GM18505 (cell line): ENCODE data around the gene RAPGEF6.
"Not testable (repeated sequence)": the region's sequence is repeated elsewhere in the genome, so short reads cannot be mapped to it uniquely, and the experiment has no call there.

ENCODE experiments used
- ATAC-seq: cut with Tn5 transposase; IDR thresholded peaks from one replicate; pipeline ENCODE4 v1.9.1; 2021; ENCODE audit not compliant: unreplicated experiment
- POLR2A ChIP-seq: IDR thresholded peaks from 4 replicates; pipeline ENCODE4 v1.6.1; 2011; ENCODE audit warnings: borderline replicate concordance; ENCODE audit not compliant: insufficient read depth, insufficient read length; ENCODE audit errors: extremely low read depth

The RAPGEF6 gene

DNA sequence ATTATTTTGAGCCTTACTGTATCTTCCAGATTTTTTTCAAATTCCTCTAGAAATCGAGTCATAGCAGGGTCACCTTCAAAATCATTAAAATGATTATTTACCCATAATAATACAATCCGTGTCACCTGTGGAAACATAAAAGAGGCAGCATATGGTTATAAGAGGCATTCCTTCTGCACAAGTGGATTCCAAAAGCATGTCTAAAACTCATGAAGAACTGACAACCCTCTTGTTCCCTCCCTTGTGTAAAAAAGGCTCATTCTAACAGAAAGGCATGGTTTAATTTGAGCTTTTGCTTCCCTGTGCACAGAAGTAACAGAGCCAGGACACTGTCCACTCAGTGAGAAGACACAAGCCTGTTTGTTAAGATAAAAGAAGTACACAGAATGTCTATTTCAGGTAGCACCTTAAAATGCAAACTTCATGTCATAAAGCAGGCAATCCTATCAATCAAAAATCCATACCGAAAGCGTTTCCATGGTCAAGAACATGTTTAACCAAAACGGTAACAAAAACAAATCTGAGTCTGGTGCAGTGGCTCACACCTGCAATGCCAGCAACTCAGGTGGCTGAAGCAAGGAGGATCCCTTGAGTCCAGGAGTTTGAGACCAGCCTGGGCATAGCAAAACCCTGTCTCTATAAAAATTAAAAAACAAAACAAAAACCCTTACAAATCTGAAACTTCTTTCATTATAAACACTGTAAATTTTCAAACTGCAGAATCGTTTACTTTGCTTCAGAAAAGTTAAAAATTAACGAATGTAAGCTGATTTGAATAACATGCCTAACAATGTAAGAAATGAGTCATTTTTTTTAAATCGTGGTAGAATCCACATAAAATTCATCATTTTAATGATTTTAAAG is 139.3 kb downstream of the RAPGEF6 start:
- ATAC-seq, result peak; percentile 23
- no peak for TF ChIP-seq POLR2A

DNA sequence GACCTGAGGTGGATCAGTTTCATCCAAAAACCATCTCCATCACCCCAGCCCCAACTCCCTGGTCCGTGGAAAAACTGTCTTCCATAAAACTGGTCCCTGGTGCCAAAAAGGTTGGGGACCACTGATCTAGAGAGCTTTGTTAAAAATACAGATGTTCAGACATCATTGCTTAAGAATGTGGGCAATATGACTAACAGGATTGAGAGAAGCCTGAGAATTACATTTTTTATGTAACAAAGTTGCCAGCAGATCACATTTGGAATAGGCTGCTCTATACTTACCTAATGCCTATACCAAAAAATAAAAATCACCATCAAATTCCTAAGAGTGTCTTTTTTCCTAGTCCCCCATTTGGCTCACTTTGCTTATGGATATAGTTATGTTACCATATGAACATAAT is 143.3 kb downstream of the RAPGEF6 start:
- no peak for ATAC-seq
- no peak for TF ChIP-seq POLR2A

DNA sequence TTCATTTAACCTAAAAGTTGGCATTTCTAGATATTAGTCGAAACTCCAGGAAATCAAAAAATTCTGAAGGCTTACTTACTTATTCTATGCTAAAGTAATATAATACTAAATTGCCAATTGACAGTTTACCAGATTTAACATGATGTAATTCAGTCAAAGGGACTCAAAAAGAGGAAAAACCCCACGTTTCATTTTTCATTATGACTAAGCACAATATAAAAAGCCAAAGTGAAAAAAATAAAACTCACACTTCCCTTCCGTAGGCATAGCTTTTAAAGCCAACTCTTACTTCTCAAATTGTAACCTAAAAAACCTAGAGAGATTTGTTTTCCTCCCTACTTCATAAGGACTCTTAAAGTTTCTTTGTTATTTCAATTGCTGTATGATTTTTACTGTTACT is 146.6 kb downstream of the RAPGEF6 start:
- TF ChIP-seq POLR2A, result no peak
- ATAC-seq, result peak; percentile 91

DNA sequence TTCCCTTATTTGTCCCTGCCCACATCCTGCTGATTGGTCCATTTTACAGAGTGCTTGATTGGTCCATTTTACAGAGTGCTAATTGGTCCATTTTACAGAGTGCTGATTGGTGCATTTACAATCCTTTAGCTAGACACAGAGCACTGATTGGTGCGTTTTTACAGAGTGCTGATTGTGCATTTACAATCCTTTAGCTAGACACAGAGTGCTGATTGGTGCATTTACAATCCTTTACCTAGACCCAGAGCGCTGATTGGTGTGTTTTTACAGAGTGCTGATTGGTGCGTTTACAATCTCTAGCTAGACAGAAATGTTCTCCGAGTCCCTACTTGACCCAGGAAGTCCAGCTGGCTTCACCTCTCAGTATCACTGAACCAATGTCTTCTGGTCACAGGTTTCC is 147.7 kb downstream of the RAPGEF6 start:
- not testable (repeated sequence) for ATAC-seq

DNA sequence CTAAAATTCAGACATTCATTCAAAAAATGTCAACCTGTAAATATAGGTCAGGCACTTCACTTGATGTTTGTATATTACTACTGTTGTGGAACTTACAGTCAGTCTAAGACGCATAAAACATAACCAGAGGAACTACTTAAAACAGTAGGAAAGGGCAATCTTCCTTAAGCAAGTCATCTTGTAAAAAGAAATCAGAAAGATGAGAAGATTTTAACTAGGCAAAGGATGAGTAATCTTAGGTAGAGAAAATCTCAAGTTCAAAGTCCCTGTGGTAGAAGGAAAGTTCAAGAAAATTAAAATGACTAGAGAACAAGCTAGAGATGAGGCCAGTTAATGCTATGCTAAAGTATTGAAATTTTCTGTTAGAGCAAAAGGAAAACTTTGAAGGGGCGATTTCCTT is 152.4 kb downstream of the RAPGEF6 start:
- ATAC-seq, result no peak

DNA sequence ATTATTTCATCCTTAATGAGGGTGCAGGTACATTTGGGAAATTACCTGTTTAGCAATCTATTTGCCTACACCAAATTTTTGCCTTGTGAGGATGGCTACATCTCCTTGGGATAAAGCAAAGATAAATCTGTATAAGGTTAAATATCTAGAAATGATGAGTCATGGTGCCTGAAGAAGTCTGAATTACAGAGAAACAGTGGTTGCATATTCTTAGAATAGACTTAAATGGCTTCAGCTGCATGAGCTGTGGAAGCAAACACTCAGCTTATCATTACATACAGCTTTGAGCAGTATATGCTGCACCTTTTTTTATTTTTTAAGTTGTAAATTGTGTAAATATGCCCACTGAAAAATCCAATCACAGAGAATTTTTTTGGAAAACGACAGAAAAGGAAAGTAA is 153.5 kb downstream of the RAPGEF6 start:
- ATAC-seq, result no peak
- TF ChIP-seq POLR2A, result no peak

More for the DNA sequence above, 152.4 kb downstream of the RAPGEF6 start:
- TF ChIP-seq POLR2A, result no peak

DNA sequence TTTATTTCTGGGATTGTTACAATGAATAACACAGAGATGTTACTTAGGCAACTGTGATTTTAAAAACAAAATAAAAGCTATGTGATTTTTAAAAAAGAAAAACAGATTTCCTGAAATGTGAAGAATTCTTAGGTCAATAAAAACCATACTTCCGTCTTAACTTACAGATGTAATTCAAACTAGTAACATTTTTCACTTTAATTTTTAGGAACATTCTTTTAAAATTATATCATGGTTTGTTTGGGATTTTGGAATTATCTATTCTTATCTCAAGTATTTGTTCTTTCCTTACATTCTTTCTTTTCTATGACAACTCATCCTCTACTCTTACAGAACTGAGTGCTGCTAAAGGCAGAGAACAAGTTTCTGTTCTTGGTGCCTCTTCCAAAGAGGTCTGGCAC is 159.5 kb downstream of the RAPGEF6 start:
- no peak for ATAC-seq
- TF ChIP-seq POLR2A, result no peak

DNA sequence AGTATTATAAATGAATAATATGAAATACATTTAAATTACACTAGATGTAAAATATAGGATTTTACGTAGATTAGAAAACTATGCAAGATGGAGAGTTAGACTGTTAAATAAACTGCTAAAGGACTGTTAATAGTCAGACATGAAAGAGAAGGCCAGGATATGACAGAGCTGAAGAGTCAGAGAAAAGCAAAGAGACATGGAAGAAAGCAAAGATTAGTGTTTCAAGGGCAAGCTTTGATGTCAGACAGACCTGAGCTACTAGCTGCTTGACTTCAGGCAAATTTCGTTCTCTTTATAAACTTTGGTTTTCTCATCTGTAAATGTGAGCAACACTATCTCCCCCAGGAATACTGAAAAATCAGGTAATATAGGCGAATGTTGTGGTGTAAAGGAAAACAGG is 161.3 kb downstream of the RAPGEF6 start:
- no peak for ATAC-seq
- no peak for TF ChIP-seq POLR2A

DNA sequence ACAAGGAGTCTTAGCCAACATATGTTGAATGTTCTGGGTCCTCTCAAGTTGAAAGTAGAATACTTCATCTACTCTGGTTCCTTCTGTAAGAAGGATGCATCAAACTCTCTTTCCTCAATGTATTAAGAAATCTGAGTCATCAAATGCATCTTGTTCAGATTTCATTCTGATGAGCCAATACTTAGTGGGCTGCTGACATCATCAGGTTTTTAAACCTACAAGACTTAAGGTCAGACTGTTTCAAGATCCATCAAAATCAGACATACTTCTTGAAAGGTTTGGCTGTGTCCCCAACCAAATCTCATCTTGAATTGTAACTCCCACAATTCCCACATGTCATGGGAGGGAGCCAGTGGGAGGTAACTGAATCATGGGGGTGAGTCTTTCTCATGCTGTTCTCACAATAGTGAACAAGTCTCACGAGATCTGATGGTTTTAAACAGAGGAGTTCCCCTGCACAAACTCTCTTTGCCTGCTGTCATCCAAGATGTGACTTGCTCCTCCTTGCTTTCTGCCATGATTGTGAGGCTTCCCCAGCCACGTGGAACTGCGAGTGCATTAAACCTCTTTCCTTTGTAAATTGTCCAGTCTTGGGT is 168.8 kb downstream of the RAPGEF6 start:
- TF ChIP-seq POLR2A, result no peak
- no peak for ATAC-seq

DNA sequence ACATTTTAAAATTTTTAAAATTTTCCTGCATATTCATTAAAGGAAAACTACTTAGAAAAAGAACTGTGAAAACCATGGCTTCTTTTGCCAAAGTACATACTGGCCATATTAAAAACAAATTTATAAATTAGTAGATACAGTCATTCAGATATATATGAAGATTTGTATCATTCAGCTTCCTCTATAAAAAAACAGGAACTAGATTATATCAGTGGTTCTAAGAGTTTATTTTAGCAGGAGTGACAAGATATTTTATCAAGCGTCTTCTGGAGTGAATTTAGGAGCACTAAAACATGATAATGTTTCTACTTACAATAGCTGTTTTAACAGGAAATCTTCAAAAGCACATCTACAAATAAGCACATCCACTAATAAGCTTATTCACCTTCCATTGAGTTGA is 171.4 kb downstream of the RAPGEF6 start:
- TF ChIP-seq POLR2A, result no peak
- ATAC-seq, result no peak

DNA sequence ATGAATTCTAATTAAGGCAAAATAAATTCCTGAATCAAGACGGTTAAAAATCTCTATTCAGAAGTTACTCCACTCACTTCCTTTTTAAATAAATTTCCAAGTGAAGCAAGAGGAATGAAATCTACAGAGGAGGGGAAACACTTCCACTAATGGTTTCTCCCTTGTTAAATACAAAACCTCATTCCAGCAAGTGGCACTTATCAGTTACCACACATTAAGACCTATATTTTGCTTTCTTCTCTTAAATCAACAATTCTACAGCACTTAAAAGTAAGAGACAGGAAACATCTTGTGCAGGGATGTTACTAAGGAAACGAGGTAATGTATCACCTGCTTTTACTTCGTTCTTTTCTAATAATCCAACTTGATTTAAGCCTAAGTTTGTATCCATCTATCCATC is 172.6 kb downstream of the RAPGEF6 start:
- no peak for TF ChIP-seq POLR2A
- no peak for ATAC-seq

DNA sequence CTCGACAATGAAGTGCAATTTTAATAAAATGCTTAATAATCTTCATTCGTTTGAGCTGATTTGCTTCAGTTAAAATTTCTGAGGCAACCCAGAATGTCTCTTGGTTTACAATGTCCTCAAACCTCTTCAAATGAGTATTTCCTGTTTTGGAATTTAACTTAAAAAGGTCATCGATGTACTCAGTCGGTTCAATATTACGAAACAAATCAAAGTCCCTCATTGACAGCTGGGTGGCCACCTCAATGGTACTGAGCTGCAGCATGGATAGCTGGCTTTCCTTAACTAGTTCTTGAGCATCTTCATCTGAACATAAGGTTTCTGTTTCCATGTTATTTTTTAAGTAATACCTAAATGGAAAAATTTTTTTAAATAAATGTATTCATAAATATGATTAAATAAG is 173.3 kb downstream of the RAPGEF6 start:
- no peak for ATAC-seq
- TF ChIP-seq POLR2A, result no peak

DNA sequence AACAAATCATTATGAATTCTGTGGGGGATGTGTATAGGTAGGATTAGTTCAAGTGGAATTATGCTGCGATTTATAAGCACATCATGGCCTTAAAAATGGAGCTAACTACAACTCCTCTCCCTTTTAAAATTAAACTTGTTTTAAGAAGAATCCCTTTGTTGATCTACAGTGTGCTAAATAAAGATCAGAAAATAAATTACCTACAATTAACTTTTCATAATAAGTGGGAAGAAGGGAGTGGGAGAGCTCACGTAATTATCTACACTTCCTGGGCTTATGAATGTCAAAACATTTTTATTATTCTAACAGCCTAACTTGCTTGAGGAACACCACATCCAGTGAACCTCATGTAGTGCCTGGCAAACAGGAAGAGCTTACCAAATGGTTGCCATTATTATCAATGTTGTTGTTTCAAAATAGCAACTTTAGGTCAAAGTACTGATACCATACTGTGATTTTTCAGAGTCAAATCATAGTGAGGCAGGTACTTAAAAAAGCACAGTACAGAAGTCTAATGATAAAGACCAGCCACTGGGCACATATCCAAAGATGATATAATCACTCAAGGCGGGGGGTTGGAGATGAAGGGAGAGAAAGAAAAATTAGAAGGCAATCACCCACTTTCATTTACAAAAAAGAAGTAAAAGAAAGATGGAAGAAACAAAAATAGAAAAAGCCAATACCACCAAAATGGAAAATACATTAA is 174.0 kb downstream of the RAPGEF6 start:
- TF ChIP-seq POLR2A, result no peak
- ATAC-seq, result no peak

DNA sequence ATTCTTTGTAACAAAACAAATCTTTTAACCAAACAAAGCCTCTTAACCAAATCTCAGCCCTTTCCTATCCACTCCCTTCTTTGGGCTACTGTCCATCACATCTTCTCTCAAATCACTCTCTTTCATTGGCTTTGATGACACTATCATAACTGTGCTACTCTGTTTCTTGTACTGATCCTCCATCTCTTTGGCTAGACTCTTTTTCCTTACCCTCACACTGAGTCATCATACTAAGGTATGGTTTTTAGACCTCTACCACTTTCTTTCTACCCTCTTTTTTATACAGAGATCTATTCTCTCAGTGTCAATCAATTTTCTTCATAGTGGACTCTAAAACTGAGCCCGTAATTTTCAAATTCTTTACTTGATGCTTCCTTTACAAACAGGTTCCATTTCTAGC is 174.9 kb downstream of the RAPGEF6 start:
- TF ChIP-seq POLR2A, result no peak
- ATAC-seq, result no peak
